GM12878 (cell line): ENCODE data around the gene LMCD1. TPM values are rescaled to one million over a fixed set of nuclear protein-coding genes. Genes with fewer than 3 reads are reported as not detected.

Experiments
- ATAC-seq: fragments of 200-7000 bp; cut with Tn5 transposase; 3 replicates; pipeline ENCODE4 v1.9.1; 2020; ENCODE audit warnings: mild to moderate bottlenecking, moderate library complexity
- BruUV-seq: library from RNA; stranded (reverse); fragments of 400-500 nt; replicated peaks from 2 replicates; lab custom pipeline; 2021; lab: Mats Ljungman, UMichigan
- CTCF ChIA-PET: fragments of 300-600 bp; sonication (Branson Sonifier 250); formaldehyde crosslinking; extraction: SDS; loops from one replicate; lab custom pipeline; 2021; ENCODE audit warnings: inconsistent platforms; lab: Yijun Ruan, JAX
- POLR2A ChIA-PET: fragments of 350-600 bp; formaldehyde crosslinking; extraction: SDS; loops from one replicate; lab custom pipeline; 2021; ENCODE audit warnings: inconsistent platforms; lab: Charles Lee
- RAD21 ChIA-PET: fragments of 300-600 bp; sonication (Branson Sonifier 250); formaldehyde crosslinking; loops from one replicate; lab custom pipeline; 2023; ENCODE audit warnings: antibody characterized with exemption; ENCODE audit not compliant: unreplicated experiment; lab: Charles Lee
- SMC1A ChIA-PET: fragments of 300-600 bp; sonication (Branson Sonifier 250); formaldehyde crosslinking; loops from one replicate; lab custom pipeline; 2023; ENCODE audit not compliant: unreplicated experiment, uncharacterized antibody; lab: Charles Lee
- DNase-seq: peaks from one replicate; pipeline ENCODE4 v3.0.0-alpha.2; 2011; ENCODE audit warnings: low read depth, low spot score
- FAIRE-seq: peaks from 3 replicates; lab custom pipeline; 2011; peaks lifted over from hg19 to GRCh38; lab: Jason Lieb, UNC
- H2AFZ ChIP-seq: 2 replicates; pipeline ENCODE4 v1.6.0; 2011; ENCODE audit warnings: low read depth, low read length, control low read depth; ENCODE audit not compliant: control insufficient read depth
- H3K27ac ChIP-seq: 2 replicates; pipeline ENCODE4 v1.5.1; 2011; ENCODE audit warnings: control low read depth; ENCODE audit not compliant: control insufficient read depth, insufficient read depth
- H3K27me3 ChIP-seq, 2 experiments: replicated peaks in 1 of 2; 2 replicates each; pipeline versions ENCODE4 v1.6.0 to v1.6.1; 2011; ENCODE audit warnings: low read length in 1 of 2; ENCODE audit not compliant: control insufficient read depth in 2 of 2, insufficient read depth in 2 of 2
- H3K36me3 ChIP-seq, 2 experiments: 2 replicates each; pipeline ENCODE4 v1.5.1; 2011; ENCODE audit warnings: low read length in 1 of 2; ENCODE audit not compliant: control insufficient read depth in 2 of 2, insufficient read depth in 2 of 2
- H3K4me1 ChIP-seq: 2 replicates; pipeline ENCODE4 v1.6.1; 2011; ENCODE audit warnings: mild to moderate bottlenecking, low read length, moderate library complexity, mixed read lengths; ENCODE audit not compliant: control insufficient read depth, insufficient read depth
- H3K4me2 ChIP-seq: 2 replicates; pipeline ENCODE4 v1.6.0; 2011; ENCODE audit warnings: control low read depth; ENCODE audit not compliant: control insufficient read depth, insufficient read depth
- H3K4me3 ChIP-seq: fragments of 200-600 bp; sonication (generic); 2 replicates; pipeline ENCODE4 v1.5.1; 2016
- H3K79me2 ChIP-seq: 2 replicates; pipeline ENCODE4 v1.6.0; 2011; ENCODE audit warnings: low read length; ENCODE audit not compliant: control insufficient read depth, insufficient read depth
- H3K9ac ChIP-seq: 2 replicates; pipeline ENCODE4 v1.8.0; 2011; ENCODE audit warnings: low read length, control low read depth, mixed read lengths; ENCODE audit not compliant: control insufficient read depth, insufficient read depth
- H3K9me3 ChIP-seq: replicated peaks from 3 replicates; pipeline ENCODE4 v1.5.1; 2011; ENCODE audit warnings: mild to moderate bottlenecking, low read length; ENCODE audit not compliant: control insufficient read depth, insufficient read depth
- H4K20me1 ChIP-seq: 2 replicates; pipeline ENCODE4 v1.6.0; 2011; ENCODE audit not compliant: control insufficient read depth, insufficient read depth
- BACH1 ChIP-seq: fragments of 450-650 bp; IDR thresholded peaks from 2 replicates; pipeline ENCODE4 v1.6.1; 2017; ENCODE audit warnings: mild to moderate bottlenecking, borderline replicate concordance
- JUND ChIP-seq: IDR thresholded peaks from 2 replicates; pipeline ENCODE4 v1.6.1; 2012; ENCODE audit warnings: low read depth, mild to moderate bottlenecking, low read length, improper control_type of control experiment, moderate library complexity
- MEF2A ChIP-seq: IDR thresholded peaks from 2 replicates; pipeline ENCODE4 v1.6.1; 2011; ENCODE audit warnings: low read depth, mild to moderate bottlenecking, low read length, moderate library complexity; ENCODE audit not compliant: insufficient read depth
- ZBTB11 ChIP-seq: fragments of 450-650 bp; formaldehyde crosslinking; IDR thresholded peaks from 2 replicates; pipeline ENCODE4 v1.5.0; 2022; ENCODE audit warnings: mild to moderate bottlenecking, missing genetic modification characterization
- ZNF687 ChIP-seq: fragments of 450-650 bp; IDR thresholded peaks from 2 replicates; pipeline ENCODE4 v1.6.1; 2017; ENCODE audit warnings: mild to moderate bottlenecking, moderate library complexity
- WGBS: methylation state at CpG from one replicate; pipeline ENCODE4 v1.1.6; 2016; ENCODE audit warnings: low lambda C conversion rate; ENCODE audit not compliant: insufficient replicate concordance, insufficient coverage; ENCODE audit errors: missing lambda C conversion rate; 5-methylcytosine and 5-hydroxymethylcytosine counted together
- in situ Hi-C: fragments of 300-500 bp; cut with MboI; formaldehyde crosslinking; loops from 9 replicates; pipeline ENCODE4 v1.14.3; 2018; ENCODE audit warnings: mixed read lengths
- intact Hi-C: fragments of 100-400 bp; cut with micrococcal nuclease; formaldehyde crosslinking; loops from one replicate; pipeline ENCODE4 v1.14.2; 2022; ENCODE audit not compliant: unreplicated experiment
- polyA plus RNA-seq, 11 experiments: library from polyadenylated mRNA; depleted of rRNA in 4 of 11; unstranded in 6 of 11; stranded (reverse) in 5 of 11; fragments of >200 nt; fragmentation: Nextera tagmentation in 4 of 11; fragmentation: Illumina TruSeq in 1 of 11; extraction: Ambion mirVana in 4 of 11; extraction: Trizol in 1 of 11; gene quantifications; 1 replicate in 1 of 11; 2 replicates in 10 of 11; pipeline versions ENCODE4 v1.2.1 to v1.2.3, GENCODE V29; 2011 to 2016; ENCODE audit warnings: inconsistent platforms in 2 of 11, missing spikeins in 2 of 11, low read depth in 1 of 11
- total RNA-seq, 4 experiments: library from RNA; depleted of rRNA in 3 of 4; stranded (reverse); fragments of >200 nt in 3 of 4; fragmentation: Illumina TruSeq in 1 of 4; extraction: Trizol in 1 of 4; gene quantifications; 2 replicates each; pipeline versions ENCODE4 v1.2.1 to v1.2.3, GENCODE V29; 2013 to 2021

The LMCD1 gene
- total and polyA plus RNA-seq, 10 of the 15 experiments (the other 5 are each of a cell fraction or from before 2014, with no cell fraction given): 0.27 to 6.4 (median 1.7) TPM

GRCh38 chr3:8581806-8582445, 80.3 kb downstream of the LMCD1 start:
- 61% methylated on average over 6 of the region's 6 CpGs for WGBS
- Histone ChIP-seq H3K9me3 (no peaks in the 10 kb centered on the region), H3K27me3 (no peaks in the 10 kb centered on the region), H3K4me2 (no peak overlapping the region), H4K20me1 (no peaks in the 10 kb centered on the region), H3K79me2 (no peaks in the 10 kb centered on the region), H3K27ac (no peak overlapping the region), H3K9ac (no peak overlapping the region), H3K4me3 (no peak overlapping the region), H3K4me1 (peaks cover 16% of the 10 kb centered on the region), H2AFZ (no peak overlapping the region), H3K36me3 (no peaks in the 10 kb centered on the region)
- POLR2A ChIA-PET: no interaction called here
- in situ Hi-C loops (no loop called here), intact Hi-C loops (no loop called here)
- BruUV-seq: no TSS peak
- TF ChIP-seq BACH1: no peak
- no peak for TF ChIP-seq ZNF687
- TF ChIP-seq ZBTB11 (CRISPR knock-in tag): no peak
- TF ChIP-seq MEF2A: no peak
- TF ChIP-seq JUND: no peak
- FAIRE-seq: no peak
- SMC1A ChIA-PET: interaction anchor here (1.3 kb wide), 1 partner anchor 9 kb away, joined by 3 read pairs; no protein-coding TSS in a partner anchor
- no peak for ATAC-seq
- RAD21 ChIA-PET: no interaction called here
- DNase-seq: no peak
- CTCF ChIA-PET: no interaction called here
